ENCODE results near the gene SLC30A4. TPM values are rescaled to one million over a fixed set of nuclear protein-coding genes. Genes with fewer than 3 reads are reported as not detected.

Gene SLC30A4
- polyA plus RNA-seq, 1 donor (not counting 4 experiments of a cell fraction or from before 2014, with no cell fraction given), result 3.3 TPM

DNA sequence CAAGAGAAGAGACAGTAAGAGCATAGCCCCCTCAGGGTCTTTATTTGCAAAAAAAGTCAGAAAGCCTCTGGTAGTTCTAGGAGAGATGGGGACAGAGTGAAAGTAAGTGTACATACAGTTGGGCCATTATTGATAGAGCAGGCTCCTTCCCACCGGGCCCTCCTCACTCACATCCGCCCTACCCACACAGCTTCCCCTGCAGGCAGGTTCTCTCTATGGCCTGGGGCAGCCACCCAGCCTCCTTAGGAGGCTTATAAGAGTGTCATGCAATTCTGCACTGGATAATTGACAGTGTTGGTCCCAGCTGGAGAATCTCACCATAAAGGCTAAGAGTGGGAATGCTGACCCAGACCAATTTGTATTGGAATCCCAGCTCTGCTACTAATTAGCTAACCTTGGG is 49.5 kb downstream of the SLC30A4 start:
- no peak for FAIRE-seq
- dilution Hi-C loops (cut with MboI; ENCODE audit: extremely low pct_ligation_motif_present, low sequenced_read_pairs), result no loop called here

DNA sequence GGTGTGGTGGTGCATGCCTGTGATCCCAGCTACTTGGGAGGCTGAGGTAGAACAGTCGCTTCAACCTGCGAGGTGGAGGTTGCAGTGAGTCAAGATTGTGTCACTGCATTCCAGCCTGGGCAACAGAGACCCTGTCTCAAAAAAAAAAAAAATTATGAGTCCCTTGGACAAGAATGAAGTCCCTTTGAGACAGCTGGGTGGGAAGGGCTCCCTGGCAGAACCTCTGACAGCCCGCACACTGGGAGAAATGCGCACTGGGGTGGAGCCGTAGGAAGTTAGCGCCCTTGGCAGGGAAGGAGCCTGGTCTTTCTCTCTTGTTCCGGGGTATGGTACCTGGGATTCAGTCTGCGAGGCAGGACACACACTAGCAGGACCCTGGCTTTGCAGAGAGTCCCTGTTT is 51.4 kb downstream of the SLC30A4 start:
- TF ChIP-seq, protein P1, sequence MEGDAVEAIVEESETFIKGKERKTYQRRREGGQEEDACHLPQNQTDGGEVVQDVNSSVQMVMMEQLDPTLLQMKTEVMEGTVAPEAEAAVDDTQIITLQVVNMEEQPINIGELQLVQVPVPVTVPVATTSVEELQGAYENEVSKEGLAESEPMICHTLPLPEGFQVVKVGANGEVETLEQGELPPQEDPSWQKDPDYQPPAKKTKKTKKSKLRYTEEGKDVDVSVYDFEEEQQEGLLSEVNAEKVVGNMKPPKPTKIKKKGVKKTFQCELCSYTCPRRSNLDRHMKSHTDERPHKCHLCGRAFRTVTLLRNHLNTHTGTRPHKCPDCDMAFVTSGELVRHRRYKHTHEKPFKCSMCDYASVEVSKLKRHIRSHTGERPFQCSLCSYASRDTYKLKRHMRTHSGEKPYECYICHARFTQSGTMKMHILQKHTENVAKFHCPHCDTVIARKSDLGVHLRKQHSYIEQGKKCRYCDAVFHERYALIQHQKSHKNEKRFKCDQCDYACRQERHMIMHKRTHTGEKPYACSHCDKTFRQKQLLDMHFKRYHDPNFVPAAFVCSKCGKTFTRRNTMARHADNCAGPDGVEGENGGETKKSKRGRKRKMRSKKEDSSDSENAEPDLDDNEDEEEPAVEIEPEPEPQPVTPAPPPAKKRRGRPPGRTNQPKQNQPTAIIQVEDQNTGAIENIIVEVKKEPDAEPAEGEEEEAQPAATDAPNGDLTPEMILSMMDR (optimal IDR thresholded peaks at IDR 0.05 in 1 of 3, IDR thresholded peaks at IDR 0.05 in 1 of 3, conservative IDR thresholded peaks at IDR 0.05 in 1 of 3; ENCODE audit: extremely low read depth in 1 of 3, insufficient read depth in 2 of 3, low read length in 3 of 3), result no peak
- no peak for TF ChIP-seq EZH2 (IDR thresholded peaks at IDR 0.05; ENCODE audit: low read length)
- Histone ChIP-seq H3K4me2 (ENCODE audit: control insufficient read depth, extremely low read depth, insufficient read depth, low read depth, low read length) (no peak overlapping the region), H4K20me1 (ENCODE audit: control insufficient read depth, extremely low read depth, insufficient read depth, low read length) (no peaks in the 10 kb centered on the region), H3K27me3 (ENCODE audit: control insufficient read depth, extremely low read depth, insufficient read depth, low read length) (peaks cover 6% of the 10 kb centered on the region), H3K79me2 (ENCODE audit: control insufficient read depth, insufficient read depth, low read length) (no peaks in the 10 kb centered on the region), H3K9me3 (ENCODE audit: control insufficient read depth, low read depth, low read length) (no peaks in the 10 kb centered on the region), H3K9ac (ENCODE audit: control insufficient read depth, extremely low read depth, insufficient read depth, low read length) (no peak overlapping the region), H3K9me1 (ENCODE audit: control insufficient read depth, extremely low read depth, insufficient read depth, low read length) (no peaks in the 10 kb centered on the region), H3K4me3 (ENCODE audit: control insufficient read depth in 2 of 3, extremely low read depth in 1 of 3, insufficient read depth in 2 of 3, low read depth in 1 of 3, low read length in 3 of 3) (no peak overlapping the region), H3K4me1 (ENCODE audit: control insufficient read depth, extremely low read depth, insufficient read depth, low read length) (no peaks in the 10 kb centered on the region), H2AFZ (ENCODE audit: control insufficient read depth, low read length) (no peak overlapping the region), H3K27ac (ENCODE audit: control insufficient read depth, insufficient read depth, low read length) (no peak overlapping the region), H3K36me3 (ENCODE audit: control insufficient read depth in 2 of 2, extremely low read depth in 1 of 2, insufficient read depth in 2 of 2, low read length in 2 of 2) (no peaks in the 10 kb centered on the region)
- DNase-seq (ENCODE audit: low read depth, low spot score) (no peak), FAIRE-seq (no peak)
- dilution Hi-C loops (cut with MboI; ENCODE audit: extremely low pct_ligation_motif_present, low sequenced_read_pairs), result no loop called here

More for the DNA sequence above, 49.5 kb downstream of the SLC30A4 start:
- H3K4me1 ChIP-seq (ENCODE audit: control insufficient read depth, extremely low read depth, insufficient read depth, low read length), result no peaks in the 10 kb centered on the region
- H3K4me2 ChIP-seq (ENCODE audit: control insufficient read depth, extremely low read depth, insufficient read depth, low read depth, low read length), result no peak overlapping the region
- peaks cover 3% of the 10 kb centered on the region for H3K27me3 ChIP-seq (ENCODE audit: control insufficient read depth, extremely low read depth, insufficient read depth, low read length)
- no peak for DNase-seq (ENCODE audit: low read depth, low spot score)
- no peak overlapping the region for H2AFZ ChIP-seq (ENCODE audit: control insufficient read depth, low read length)
- H3K27ac ChIP-seq (ENCODE audit: control insufficient read depth, insufficient read depth, low read length), result no peak overlapping the region
- H3K9me1 ChIP-seq (ENCODE audit: control insufficient read depth, extremely low read depth, insufficient read depth, low read length), result no peaks in the 10 kb centered on the region
- H3K9me3 ChIP-seq (ENCODE audit: control insufficient read depth, low read depth, low read length), result no peaks in the 10 kb centered on the region
- H3K9ac ChIP-seq (ENCODE audit: control insufficient read depth, extremely low read depth, insufficient read depth, low read length), result no peak overlapping the region
- no peaks in the 10 kb centered on the region for H4K20me1 ChIP-seq (ENCODE audit: control insufficient read depth, extremely low read depth, insufficient read depth, low read length)
- no peak overlapping the region for H3K4me3 ChIP-seq (ENCODE audit: control insufficient read depth in 2 of 3, extremely low read depth in 1 of 3, insufficient read depth in 2 of 3, low read depth in 1 of 3, low read length in 3 of 3)
- no peaks in the 10 kb centered on the region for H3K36me3 ChIP-seq (ENCODE audit: control insufficient read depth in 2 of 2, extremely low read depth in 1 of 2, insufficient read depth in 2 of 2, low read length in 2 of 2)
- H3K79me2 ChIP-seq (ENCODE audit: control insufficient read depth, insufficient read depth, low read length), result no peaks in the 10 kb centered on the region
- TF ChIP-seq EZH2 (IDR thresholded peaks at IDR 0.05; ENCODE audit: low read length), result no peak
- TF ChIP-seq, protein P1 (optimal IDR thresholded peaks at IDR 0.05 in 1 of 3, IDR thresholded peaks at IDR 0.05 in 1 of 3, conservative IDR thresholded peaks at IDR 0.05 in 1 of 3; ENCODE audit: extremely low read depth in 1 of 3, insufficient read depth in 2 of 3, low read length in 3 of 3), result no peak
